Liver (tissue), 9 donors: ENCODE measurements around the gene FEZ2. TPM values are rescaled to one million over a fixed set of nuclear protein-coding genes. Genes with fewer than 3 reads are reported as not detected.

Source experiments
- DNase-seq: peaks from one replicate; pipeline ENCODE4 v3.0.0-alpha.2; 2017; ENCODE audit warnings: low spot score
- H3K27ac ChIP-seq, 2 donors: one replicate each; pipeline ENCODE4 v1.7.0; 2013; ENCODE audit warnings: inconsistent platforms in 2 of 2, low read length in 2 of 2, control low read depth in 1 of 2, low read depth in 1 of 2, mild to moderate bottlenecking in 1 of 2
- H3K27me3 ChIP-seq, 4 donors: one replicate each; pipeline versions ENCODE4 v1.6.1 to v1.7.0; 2013; ENCODE audit warnings: low read length in 3 of 4, inconsistent platforms in 1 of 4, mild to moderate bottlenecking in 1 of 4, moderate library complexity in 1 of 4; ENCODE audit not compliant: control insufficient read depth in 4 of 4, insufficient read depth in 4 of 4
- H3K36me3 ChIP-seq, 4 donors: one replicate each; pipeline versions ENCODE4 v1.6.1 to v1.7.0; 2013; ENCODE audit warnings: low read length in 3 of 4, mild to moderate bottlenecking in 3 of 4, low read depth in 1 of 4, moderate library complexity in 1 of 4; ENCODE audit not compliant: control insufficient read depth in 4 of 4, insufficient read depth in 3 of 4
- H3K4me1 ChIP-seq, 4 donors: one replicate each; pipeline versions ENCODE4 v1.6.1 to v1.7.0; 2013; ENCODE audit warnings: low read length in 3 of 4, mild to moderate bottlenecking in 3 of 4, moderate library complexity in 1 of 4; ENCODE audit not compliant: control insufficient read depth in 4 of 4, insufficient read depth in 4 of 4
- H3K4me3 ChIP-seq, 3 donors: one replicate each; pipeline versions ENCODE4 v1.6.1 to v1.7.0; 2013; ENCODE audit warnings: low read length in 3 of 3, control low read depth in 1 of 3, low read depth in 1 of 3, mild to moderate bottlenecking in 1 of 3
- H3K9ac ChIP-seq, 2 donors: one replicate each; pipeline ENCODE4 v1.7.0; 2013; ENCODE audit warnings: low read length in 2 of 2, mild to moderate bottlenecking in 2 of 2, moderate library complexity in 2 of 2, control low read depth in 1 of 2, low read depth in 1 of 2
- H3K9me3 ChIP-seq, 4 donors: one replicate each; pipeline versions ENCODE4 v1.6.1 to v1.7.0; 2013; ENCODE audit warnings: low read length in 3 of 4; ENCODE audit not compliant: control insufficient read depth in 4 of 4
- CTCF ChIP-seq: fragments of 150-350 bp; IDR thresholded peaks from 2 replicates; pipeline ENCODE4 v1.5.1; 2017; ENCODE audit warnings: improper control_type of control experiment, low read depth, low read length; ENCODE audit not compliant: missing input control
- EGR1 ChIP-seq, 2 donors: IDR thresholded peaks; 2 replicates each; pipeline ENCODE4 v1.6.1; 2016 to 2018; ENCODE audit warnings: antibody characterized with exemption in 2 of 2, low read depth in 2 of 2
- FOXA1 ChIP-seq: IDR thresholded peaks from 2 replicates; pipeline ENCODE4 v1.6.1; 2016; ENCODE audit warnings: antibody characterized with exemption
- FOXA2 ChIP-seq: IDR thresholded peaks from 2 replicates; pipeline ENCODE4 v1.6.1; 2016; ENCODE audit warnings: antibody characterized with exemption
- RAD21 ChIP-seq, 2 donors: IDR thresholded peaks; 2 replicates each; pipeline ENCODE4 v1.6.1; 2016; ENCODE audit warnings: antibody characterized with exemption in 2 of 2, mild to moderate bottlenecking in 2 of 2
- RXRA ChIP-seq, 2 donors: IDR thresholded peaks; 2 replicates each; pipeline ENCODE4 v1.6.1; 2017 to 2018; ENCODE audit warnings: antibody characterized with exemption in 2 of 2, mild to moderate bottlenecking in 1 of 2
- SP1 ChIP-seq: IDR thresholded peaks from 2 replicates; pipeline ENCODE4 v1.6.1; 2018; ENCODE audit warnings: antibody characterized with exemption, mild to moderate bottlenecking
- TAF1 ChIP-seq: conservative IDR thresholded peaks from 2 replicates; pipeline ENCODE4 v1.6.1; 2016; ENCODE audit warnings: antibody characterized with exemption, mild to moderate bottlenecking
- WGBS: extraction: QIAGEN DNeasy Blood & Tissue Kit; methylation state at CpG from one replicate; pipeline ENCODE4 v1.1.7; 2013; 5-methylcytosine and 5-hydroxymethylcytosine counted together
- polyA plus RNA-seq, 2 donors: library from polyadenylated mRNA; stranded (reverse) in 1 of 2; unstranded in 1 of 2; fragments of 200-250 nt in 1 of 2; fragments of >200 nt in 1 of 2; fragmentation: Nextera tagmentation in 1 of 2; extraction: Ambion mirVana in 1 of 2; gene quantifications; one replicate each; pipeline versions ENCODE4 v1.2.1 to v1.2.3, GENCODE V29; 2013 to 2015
- total RNA-seq, 2 donors: library from RNA; depleted of rRNA; stranded (reverse); fragments of >200 nt; gene quantifications; one replicate each; pipeline ENCODE4 v1.2.3, GENCODE V29; 2014
- TF ChIP-seq, protein P1 (sequence below): IDR thresholded peaks from 2 replicates; pipeline ENCODE4 v1.6.1; 2016; ENCODE audit warnings: antibody characterized with exemption, mild to moderate bottlenecking
- TF ChIP-seq, protein P2 (sequence below): IDR thresholded peaks from 2 replicates; pipeline ENCODE4 v1.6.1; 2016; ENCODE audit warnings: antibody characterized with exemption
- TF ChIP-seq, protein P3 (sequence below): IDR thresholded peaks from 2 replicates; pipeline ENCODE4 v1.6.1; 2016; ENCODE audit warnings: antibody characterized with exemption
- donor health status: healthy.
- donor health status: healthy.
- donor health status: healthy.
- donor health status: healthy.
- donor health status: healthy.

Gene FEZ2
- total and polyA plus RNA-seq, 4 donors = 11.9 to 16.1 (median 14.1) TPM

- H3K27me3 ChIP-seq = no peaks in the 10 kb centered on the region
- WGBS = 84% methylated on average over 2 of the region's 2 CpGs
- H3K4me3 ChIP-seq = no peak overlapping the region
- H3K36me3 ChIP-seq = no peaks in the 10 kb centered on the region
- no peaks in the 10 kb centered on the region for H3K4me1 ChIP-seq
- H3K9me3 ChIP-seq = peaks cover 0 to 5% (median 0%) of the 10 kb centered on the region in 4 donors
- TF ChIP-seq, protein P1, sequence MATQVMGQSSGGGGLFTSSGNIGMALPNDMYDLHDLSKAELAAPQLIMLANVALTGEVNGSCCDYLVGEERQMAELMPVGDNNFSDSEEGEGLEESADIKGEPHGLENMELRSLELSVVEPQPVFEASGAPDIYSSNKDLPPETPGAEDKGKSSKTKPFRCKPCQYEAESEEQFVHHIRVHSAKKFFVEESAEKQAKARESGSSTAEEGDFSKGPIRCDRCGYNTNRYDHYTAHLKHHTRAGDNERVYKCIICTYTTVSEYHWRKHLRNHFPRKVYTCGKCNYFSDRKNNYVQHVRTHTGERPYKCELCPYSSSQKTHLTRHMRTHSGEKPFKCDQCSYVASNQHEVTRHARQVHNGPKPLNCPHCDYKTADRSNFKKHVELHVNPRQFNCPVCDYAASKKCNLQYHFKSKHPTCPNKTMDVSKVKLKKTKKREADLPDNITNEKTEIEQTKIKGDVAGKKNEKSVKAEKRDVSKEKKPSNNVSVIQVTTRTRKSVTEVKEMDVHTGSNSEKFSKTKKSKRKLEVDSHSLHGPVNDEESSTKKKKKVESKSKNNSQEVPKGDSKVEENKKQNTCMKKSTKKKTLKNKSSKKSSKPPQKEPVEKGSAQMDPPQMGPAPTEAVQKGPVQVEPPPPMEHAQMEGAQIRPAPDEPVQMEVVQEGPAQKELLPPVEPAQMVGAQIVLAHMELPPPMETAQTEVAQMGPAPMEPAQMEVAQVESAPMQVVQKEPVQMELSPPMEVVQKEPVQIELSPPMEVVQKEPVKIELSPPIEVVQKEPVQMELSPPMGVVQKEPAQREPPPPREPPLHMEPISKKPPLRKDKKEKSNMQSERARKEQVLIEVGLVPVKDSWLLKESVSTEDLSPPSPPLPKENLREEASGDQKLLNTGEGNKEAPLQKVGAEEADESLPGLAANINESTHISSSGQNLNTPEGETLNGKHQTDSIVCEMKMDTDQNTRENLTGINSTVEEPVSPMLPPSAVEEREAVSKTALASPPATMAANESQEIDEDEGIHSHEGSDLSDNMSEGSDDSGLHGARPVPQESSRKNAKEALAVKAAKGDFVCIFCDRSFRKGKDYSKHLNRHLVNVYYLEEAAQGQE = no peak
- TF ChIP-seq FOXA2 = no peak
- DNase-seq = no peak
- H3K9ac ChIP-seq = no peak overlapping the region
- H3K27ac ChIP-seq = no peak overlapping the region
These were observed 35.6 kb upstream of the FEZ2 start for GRCh38 chr2:36633470-36634092.

DNA sequence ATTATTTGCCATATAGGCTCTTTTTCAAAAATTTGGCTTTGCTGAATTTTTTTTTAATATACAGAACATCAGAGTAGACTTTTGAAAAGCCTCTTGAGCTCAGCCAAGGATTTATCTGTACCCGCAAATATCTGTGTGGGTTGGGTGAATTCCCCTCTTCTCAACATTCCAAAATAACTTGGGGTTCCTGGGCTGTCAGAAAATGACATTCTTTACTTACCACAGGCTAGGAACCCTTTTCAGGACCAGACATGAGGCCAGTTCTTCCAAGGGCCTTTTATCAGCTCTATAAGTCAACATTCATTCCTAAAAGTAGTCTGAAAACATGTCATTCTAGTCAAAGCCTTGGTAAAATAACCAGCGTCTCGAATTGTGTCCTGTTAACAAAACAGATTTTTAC lies 28.8 kb upstream of the FEZ2 start:
- H3K27me3 ChIP-seq = no peaks in the 10 kb centered on the region
- WGBS = 93% methylated on average over 3 of the region's 3 CpGs
- H3K9ac ChIP-seq = no peak overlapping the region
- H3K4me1 ChIP-seq = no peaks in the 10 kb centered on the region
- peaks cover 4 to 8% (median 5%) of the 10 kb centered on the region in 4 donors for H3K9me3 ChIP-seq
- H3K4me3 ChIP-seq = no peak overlapping the region
- no peaks in the 10 kb centered on the region for H3K36me3 ChIP-seq
- TF ChIP-seq CTCF (no peak), TAF1 (no peak), FOXA1 (no peak), RXRA (IDR thresholded peaks at IDR 0.05) (no peak), RAD21 (IDR thresholded peaks at IDR 0.05) (no peak), FOXA2 (no peak), SP1 (no peak), EGR1 (IDR thresholded peaks at IDR 0.05; ENCODE audit: low read depth in 2 of 2) (no peak)
- TF ChIP-seq, protein P2, sequence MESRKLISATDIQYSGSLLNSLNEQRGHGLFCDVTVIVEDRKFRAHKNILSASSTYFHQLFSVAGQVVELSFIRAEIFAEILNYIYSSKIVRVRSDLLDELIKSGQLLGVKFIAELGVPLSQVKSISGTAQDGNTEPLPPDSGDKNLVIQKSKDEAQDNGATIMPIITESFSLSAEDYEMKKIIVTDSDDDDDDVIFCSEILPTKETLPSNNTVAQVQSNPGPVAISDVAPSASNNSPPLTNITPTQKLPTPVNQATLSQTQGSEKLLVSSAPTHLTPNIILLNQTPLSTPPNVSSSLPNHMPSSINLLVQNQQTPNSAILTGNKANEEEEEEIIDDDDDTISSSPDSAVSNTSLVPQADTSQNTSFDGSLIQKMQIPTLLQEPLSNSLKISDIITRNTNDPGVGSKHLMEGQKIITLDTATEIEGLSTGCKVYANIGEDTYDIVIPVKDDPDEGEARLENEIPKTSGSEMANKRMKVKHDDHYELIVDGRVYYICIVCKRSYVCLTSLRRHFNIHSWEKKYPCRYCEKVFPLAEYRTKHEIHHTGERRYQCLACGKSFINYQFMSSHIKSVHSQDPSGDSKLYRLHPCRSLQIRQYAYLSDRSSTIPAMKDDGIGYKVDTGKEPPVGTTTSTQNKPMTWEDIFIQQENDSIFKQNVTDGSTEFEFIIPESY = no peak
- TF ChIP-seq, protein P3, sequence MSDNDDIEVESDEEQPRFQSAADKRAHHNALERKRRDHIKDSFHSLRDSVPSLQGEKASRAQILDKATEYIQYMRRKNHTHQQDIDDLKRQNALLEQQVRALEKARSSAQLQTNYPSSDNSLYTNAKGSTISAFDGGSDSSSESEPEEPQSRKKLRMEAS = no peak
- H3K27ac ChIP-seq = no peak overlapping the region
- no peak for DNase-seq
